Ecto neural progenitor cell (in vitro differentiated cells): Measurements from ENCODE around the gene HAGHL.
"Not testable (repeated sequence)": the region's sequence is repeated elsewhere in the genome, so short reads cannot be mapped to it uniquely, and the experiment has no call there.

ENCODE experiments used
- DNase-seq: peaks from one replicate; pipeline ENCODE4 v3.0.0-alpha.2; 2018; ENCODE audit warnings: low spot score

The HAGHL gene

DNA sequence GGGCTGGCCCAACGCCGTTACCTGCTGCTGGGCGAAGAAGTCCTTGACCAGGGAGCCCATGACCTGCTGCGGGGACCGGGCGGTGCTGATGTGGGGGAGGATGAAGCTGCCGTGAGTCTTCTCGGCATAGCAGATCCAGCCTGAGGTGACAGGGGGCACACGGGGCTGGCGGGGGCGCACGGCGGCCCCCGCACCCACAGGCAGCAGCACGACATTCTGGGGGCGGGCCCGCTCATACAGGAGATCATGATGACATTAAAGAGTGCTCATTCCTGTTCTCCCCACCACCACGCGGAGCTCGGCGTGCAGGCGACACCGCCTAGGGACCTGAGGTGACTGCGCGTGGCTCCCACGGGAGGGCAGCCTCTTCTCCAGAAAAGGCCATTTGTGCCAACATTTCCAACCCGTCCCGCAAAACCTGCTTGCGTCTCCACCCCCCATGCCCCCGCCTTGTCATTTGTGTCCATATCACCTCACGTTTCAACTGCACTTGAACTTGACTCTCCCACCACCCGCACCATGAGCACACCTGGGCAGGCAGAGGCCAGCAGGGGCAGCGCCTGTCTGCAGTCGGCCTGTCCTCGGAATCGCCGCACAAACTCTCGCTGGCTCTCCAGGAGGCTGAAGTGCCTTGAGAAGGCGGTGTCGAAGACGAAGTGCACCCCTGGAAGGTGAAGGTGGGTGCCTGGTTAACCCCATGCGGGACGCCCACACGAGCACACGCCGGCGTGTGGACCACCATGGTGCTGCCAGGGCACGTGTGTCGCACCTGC is 7.5 kb downstream of the HAGHL start:
- DNase-seq = no peak

GRCh38 chr16:734981-735881 is 8.3 kb downstream of the HAGHL start:
- DNase-seq = no peak

- DNase-seq = no peak
Observed at GRCh38 chr16:735982-736453, 9.1 kb downstream of the HAGHL start.

DNA sequence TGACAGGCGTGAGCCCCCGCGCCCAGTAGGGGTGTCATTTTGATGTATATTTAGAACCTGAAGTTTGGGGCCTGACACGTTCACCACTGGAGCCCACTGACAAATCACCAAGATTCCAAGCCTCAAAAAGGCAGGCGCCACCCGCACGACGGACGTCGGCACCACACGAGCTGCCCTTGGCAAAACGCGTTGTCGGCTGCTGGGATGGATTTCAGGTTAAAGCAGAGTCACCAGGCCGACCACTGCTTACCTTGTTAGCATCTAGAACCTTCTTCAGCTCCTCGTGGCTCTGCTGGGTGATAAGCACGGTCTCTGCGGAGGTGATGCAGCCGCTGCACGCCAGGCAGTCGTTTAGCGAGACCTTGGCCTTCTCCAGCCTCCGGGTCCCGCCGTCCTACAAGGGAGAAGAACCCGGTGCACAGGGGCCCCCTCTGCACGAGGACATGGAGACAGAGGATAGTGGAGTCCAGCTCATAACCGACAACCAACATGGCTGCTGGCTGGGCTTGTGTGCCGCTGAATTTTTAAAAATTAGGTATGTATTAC is 10.1 kb downstream of the HAGHL start:
- DNase-seq = no peak

DNA sequence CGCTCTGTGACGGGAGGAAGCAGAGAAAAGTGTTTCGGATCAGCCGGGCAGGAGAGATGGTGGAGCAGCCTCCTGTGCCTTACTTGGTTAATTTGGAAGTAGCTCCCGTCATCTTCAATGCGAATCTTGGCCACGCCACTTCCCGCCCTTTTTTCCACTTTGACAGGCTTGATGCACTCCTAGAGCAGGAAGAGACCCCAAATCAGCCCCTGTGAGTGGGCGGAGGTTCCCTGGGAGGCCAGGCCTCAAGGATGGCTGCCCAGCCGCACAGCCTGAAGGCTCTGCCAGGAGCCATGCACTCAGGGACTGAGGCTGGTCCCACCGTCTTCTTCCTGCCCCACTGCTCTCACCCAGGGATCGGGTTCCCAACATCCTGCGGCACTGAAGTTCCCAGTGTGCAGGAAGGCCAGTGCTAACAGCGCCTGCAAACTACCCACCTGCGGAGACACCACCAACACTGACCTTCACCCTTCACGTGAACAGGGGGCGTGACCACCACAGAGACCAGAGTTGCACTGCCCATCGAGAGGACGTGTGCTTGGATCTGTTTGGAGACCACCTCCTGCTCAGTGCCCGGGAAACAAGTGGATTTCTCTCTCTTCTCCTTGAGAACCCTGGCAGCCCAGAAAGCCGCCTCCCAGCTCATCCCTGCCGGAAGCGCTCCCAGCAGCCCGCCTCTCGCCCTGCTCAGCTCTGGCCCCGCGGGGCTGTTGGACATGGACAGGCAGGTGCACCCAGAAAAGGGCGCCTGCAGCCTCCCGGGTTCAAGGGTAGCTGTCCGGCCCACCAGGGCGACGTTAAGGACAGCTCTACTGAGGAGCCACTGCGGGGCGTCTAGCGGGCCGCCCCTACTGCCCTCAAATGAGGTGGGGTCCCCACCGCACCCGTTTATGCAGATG is 12.9 kb downstream of the HAGHL start:
- DNase-seq = no peak

DNA sequence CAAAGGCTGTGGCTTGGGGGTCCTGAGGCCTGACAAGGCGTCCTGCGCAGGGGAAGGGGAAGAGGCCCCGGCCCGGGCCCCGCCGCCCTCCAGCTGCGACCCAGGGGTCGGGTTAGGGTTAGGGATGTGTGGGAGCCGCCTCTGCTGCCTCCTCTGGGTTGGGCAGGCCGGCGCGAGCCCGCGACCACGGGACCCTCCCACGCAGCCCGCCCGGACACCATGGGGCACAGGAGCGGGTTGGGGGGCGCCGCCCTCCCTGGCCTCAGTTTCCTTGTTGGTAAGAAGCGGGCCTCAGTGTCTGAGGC is 13.5 kb downstream of the HAGHL start:
- no peak for DNase-seq

GRCh38 chr16:740764-741505 is 14.0 kb downstream of the HAGHL start, which contains the start of gene CIAO3:
Gene CIAO3 (minus strand): TSS chr16:740997. CDS start chr16:740985, 12 bp downstream.
- peak; percentile 96 for DNase-seq

GRCh38 chr16:741986-742629 is 15.2 kb downstream of the HAGHL start:
- DNase-seq = no peak

- not testable (repeated sequence) for DNase-seq
Observed at GRCh38 chr16:742894-743293, 16.0 kb downstream of the HAGHL start.

DNA sequence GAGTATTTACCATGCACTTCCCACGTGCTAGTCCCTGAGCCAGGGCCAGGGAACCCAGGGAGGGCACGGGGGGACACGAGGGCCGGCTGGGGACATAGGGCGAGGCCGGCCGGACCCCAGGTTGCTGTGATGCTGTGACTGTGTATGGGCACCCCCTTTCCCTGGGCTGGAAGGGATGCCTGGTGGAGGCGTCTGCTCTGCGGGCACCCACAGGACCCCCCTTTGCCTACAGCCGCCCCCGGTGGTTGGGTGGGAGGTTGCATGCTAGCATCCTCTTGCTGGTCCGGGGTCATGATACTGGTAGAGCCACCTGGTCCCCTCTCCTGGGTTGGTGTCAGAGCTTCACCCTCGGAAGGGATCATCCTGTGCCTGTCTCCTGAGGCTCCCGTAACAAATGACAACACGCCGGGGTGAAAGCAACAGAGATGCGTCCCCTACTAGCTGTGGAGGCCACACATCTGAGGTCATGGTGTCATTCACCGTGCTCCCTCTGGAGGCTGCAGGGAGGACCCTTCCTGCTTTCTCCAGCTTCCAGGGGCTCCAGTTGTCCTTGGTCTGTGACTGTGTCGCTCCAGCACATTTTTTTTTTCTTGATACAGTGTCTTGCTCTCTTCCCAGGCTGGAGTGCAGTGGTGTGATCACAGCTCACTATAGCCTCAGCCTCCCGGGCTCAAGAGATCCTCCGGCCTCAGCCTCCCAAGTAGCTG is 17.0 kb downstream of the HAGHL start:
- no peak for DNase-seq

GRCh38 chr16:745739-746138 is 18.8 kb downstream of the HAGHL start:
- peak; percentile 81 for DNase-seq

GRCh38 chr16:746637-747036 is 19.7 kb downstream of the HAGHL start:
- no peak for DNase-seq

DNA sequence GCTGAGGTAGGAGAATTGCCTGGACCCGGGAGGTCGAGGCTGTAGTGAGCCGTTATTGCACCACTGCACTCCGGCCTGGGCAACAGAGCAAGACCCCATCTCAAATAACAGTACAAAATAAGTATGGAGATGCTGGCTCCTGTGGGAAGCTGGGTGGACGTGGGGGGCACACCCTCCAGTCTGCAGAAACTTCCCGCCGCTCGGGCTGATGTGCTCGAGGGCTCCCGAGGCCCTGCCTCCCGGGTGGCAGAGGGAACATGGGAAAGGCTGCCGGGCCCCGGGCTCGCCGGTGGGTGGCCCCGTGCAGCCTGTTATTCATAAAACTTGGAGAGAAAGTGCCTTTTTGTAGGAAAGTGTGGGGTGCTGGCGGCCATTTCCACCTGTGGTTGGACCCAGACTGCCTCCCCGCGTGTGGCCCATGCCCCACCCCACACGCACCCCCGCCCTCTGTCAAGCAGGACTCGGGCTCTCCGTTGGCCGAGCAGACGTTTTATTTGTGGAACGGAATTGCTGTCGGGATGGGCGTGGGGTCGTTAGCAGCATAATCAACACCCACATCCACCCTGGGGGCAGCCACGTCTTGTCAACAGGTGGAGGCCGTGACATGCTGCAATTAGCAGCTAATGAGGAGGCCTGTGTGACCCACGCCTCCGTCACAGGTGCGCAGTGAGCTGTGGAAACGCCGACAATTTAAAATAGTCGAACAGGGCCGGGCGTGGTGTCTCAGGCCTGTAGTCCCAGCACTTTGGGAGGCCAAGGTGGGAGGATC is 21.3 kb downstream of the HAGHL start:
- DNase-seq = no peak

DNA sequence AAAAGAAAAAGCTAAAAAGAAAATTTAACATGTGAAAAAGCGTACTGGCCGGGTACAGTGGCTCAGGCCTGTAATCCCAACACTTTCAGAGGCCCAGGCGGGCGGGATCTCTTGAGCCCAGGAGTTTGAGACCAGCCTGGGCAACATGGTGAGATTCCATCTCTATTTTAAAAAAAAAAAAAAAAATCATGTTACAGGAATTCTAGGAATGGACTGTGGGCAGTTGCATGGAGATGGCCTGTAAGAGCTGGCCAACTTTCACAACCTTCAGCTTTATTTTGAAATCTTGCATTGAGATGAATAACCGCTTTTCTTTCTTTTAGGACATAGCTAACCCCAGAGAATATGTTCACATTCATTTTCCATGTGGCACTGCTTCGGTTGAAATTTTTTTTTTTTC is 22.1 kb downstream of the HAGHL start:
- no peak for DNase-seq

- no peak for DNase-seq
Observed at GRCh38 chr16:750485-750884, 23.6 kb downstream of the HAGHL start.

DNA sequence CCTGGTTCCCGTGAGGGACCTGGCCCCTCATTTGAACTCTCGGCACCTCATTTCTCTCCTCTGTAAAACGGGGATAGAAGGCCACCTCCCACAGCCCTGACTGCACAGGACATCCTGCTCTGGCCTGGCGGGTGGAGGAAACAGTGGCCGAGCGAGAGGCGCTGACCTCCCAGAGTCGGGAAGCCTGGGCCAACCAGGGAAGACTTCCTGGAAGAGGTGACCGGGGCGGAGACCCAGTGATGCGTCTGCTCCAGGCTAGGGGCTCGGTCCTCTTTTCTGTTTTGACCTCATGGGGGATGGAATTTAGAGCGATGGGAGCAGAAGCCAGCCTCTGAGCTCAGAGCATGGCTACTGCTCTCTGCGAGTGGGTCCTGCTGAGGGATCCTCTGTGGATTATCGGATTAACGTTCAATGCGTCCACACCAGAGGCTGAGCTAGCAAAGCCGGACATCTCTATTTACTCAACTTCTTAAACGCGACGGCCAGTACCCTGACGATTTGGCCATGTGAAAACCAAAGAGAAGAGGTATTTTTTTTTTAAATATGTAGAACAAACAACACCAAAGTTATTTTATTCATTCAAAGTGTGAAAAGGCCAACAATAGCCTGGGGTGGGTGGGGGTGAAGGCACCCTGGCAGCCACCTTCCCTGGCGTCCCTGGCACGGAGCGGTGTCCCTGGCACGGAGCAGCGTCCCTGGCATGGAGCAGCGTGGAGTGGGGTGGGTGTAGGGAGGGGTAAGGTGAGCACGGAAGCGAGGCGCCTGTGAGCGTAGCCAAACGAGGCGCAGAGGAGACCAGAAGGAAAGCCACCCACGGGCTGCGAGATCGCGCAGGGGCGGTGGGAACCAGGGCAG is 24.5 kb downstream of the HAGHL start:
- no peak for DNase-seq

DNA sequence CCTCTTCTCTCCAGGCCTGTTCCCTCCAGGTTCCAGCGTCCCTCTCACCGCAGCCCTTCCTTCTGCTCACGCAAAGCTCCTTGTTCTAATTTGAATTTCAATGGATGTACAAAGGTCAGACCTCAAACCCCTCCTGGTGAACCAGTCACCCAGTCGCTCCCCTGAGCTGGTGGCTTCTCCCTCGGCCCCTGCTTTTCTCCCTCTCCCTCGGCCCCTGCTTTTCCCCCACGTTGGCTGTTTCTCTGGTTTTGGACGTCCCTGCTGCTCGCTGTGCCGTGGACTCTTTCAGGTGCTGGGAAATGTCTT is 25.1 kb downstream of the HAGHL start:
- DNase-seq = no peak

DNA sequence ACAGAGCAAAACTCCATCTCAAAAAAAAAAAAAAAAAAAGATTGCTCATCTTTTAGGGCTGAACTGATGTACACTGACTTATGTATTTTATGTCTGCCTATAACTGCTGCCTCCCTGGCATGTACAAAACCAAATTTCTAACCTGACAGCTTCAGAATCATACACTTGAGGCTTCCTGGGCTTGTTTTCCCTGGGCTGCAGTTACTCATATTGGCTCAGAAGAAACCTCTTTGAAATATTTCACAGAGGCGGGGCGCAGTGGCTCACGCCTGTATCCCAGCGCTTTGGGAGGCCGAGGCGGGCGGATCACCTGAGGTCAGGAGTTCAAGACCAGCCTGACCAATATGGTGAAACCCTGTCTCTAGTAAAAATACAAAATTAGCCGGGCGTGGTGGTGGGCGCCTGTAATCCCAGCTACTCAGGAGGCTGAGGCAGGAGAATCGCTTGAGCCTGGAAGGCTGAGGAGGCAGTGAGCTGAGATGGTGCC is 27.3 kb downstream of the HAGHL start:
- DNase-seq = not testable (repeated sequence)
